Activated CD4-positive, alpha-beta T cell treated with anti-CD3 and anti-CD28 coated beads, Interleukin-2, Interleukin-4, amounts not matched to agents 100 ng/mL and 50 ng/mL, durations not matched to agents 16 hours and 8 hours (primary cell): ENCODE results near the gene SHROOM1.
"Not testable (repeated sequence)": the region's sequence is repeated elsewhere in the genome, so short reads cannot be mapped to it uniquely, and the experiment has no call there.

Experiments used
- DNase-seq: peaks from one replicate; pipeline ENCODE4 v3.0.0-alpha.2; 2020; ENCODE audit warnings: low spot score

Gene SHROOM1

DNA sequence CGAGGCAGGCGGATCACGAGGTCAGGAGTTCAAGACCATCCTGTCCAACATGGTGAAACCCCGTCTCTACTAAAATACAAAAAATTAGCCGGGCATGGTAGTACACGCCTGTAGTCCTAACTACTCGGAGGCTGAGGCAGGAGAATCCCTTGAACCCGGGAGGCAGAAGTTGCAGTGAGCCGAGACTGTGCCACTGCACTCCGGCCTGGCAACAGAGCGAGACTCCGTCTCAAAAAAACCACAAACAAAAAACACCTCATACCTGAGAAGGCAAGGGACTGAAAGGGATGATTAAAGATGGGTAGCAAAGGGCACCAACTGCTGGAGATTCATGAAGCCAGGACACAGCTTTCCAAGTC lies 23.7 kb downstream of the SHROOM1 start:
- not testable (repeated sequence) for DNase-seq

DNA sequence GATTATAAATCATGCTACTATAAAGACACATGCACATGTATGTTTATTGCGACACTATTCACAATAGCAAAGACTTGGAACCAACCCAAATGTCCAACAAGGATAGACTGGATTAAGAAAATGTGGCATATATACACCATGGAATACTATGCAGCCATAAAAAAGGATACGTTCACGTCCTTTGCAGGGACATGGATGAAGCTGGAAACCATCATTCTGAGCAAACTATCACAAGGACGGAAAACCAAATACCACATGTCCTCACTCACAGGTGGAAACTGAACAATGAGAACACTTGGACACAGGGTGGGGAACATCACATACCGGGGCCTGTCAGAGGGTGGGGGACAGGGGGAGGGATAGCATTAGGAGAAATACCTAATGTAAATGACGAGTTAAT lies 24.6 kb downstream of the SHROOM1 start:
- not testable (repeated sequence) for DNase-seq

DNA sequence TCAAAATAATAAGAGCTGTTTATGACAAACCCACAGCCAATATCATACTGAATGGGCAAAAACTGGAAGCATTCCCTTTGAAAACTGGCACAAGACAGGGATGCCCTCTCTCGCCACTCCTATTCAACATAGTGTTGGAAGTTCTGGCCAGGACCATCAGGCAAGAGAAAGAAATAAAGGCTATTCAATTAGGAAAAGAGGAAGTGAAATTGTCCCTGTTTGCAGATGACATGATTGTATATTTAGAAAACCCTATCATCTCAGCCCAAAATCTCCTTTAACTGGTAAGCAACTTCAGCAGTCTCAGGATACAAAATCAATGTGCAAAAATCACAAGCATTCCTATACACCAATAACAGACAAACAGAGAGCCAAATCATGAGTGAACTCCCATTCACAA lies 26.2 kb downstream of the SHROOM1 start:
- DNase-seq: not testable (repeated sequence)

DNA sequence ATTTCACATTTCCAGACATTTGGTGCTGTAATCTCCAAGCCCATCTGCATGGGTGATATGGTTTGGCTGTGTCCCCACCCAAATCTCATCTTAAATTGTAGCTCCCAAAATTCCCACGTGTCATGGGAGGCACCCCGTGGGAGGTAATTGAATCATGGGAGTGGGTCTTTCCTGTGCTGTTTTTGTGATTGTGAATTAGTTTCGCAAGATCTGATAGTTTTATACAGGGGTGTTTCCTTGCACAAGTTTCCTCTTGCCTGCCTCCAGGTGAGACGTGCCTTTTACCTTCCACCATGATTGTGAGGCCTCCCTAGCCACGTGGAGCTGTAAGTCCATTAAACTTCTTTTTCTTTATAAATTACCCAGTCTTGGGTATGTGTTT lies 27.8 kb downstream of the SHROOM1 start:
- not testable (repeated sequence) for DNase-seq

DNA sequence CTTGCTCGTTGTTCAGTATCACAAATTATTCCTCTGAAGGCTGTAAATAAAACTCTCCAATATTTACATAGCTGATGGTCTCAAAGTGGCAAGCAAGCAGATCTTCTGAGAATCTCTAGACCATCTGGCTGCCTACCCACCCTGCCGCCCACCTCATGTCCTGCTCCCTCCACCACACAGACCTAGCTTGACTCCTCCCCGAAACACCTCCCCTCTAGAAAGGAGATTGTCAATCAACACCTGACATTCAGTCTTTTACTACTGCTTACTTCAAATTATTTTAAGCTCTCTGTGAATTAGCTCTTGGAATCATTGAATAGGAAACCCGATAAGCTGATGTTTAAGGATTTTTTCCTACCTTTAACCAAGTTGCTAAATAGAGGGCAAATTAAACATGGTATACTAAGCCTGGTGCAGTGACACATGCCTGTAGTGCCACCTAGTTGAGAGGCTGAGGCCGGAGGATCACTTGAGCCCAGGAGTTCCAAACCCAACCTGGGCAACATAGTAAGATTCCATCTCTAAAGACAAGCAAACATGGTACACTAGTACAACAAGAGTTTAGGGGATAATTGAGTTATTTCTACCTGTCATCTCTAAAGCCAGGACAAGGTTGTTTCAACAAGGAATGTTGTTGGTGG lies 28.3 kb downstream of the SHROOM1 start:
- no peak for DNase-seq

DNA sequence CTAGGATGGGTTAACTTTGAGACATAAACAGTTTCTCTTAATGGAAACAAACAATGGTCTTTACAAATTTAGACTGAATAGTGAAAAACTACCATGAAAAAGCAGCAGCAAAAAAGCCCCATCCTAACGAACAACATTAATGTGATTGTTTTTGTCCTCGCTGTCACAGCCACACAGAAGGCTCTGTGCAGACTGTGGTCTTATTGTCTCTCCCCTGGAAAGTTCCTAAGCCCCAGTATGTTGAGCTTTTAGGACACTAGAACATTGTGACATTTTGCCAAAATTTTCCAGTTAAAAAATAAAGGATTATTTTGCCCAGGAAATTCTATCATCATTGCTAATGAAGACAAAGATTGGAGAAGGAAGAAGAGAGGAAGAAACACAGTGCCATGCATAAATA lies 29.9 kb downstream of the SHROOM1 start:
- no peak for DNase-seq

DNA sequence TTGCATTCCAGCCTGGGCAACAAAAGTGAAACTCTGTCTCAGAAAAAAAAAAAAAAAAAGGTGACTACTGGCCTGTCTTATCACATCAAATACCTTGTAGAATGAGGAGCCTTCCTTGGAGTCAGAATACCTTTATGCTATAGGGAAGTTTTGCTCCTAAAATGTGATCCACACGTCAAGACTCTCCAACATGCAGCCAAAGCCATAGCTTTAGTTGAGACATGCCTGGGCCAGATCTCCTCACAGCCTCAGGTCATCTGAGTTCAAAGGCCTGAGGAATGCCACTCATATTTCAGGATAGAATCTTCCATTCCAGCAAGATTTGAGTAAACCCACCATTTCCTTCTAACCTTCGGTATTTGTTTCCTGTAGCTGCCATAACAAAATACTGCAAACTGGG lies 31.1 kb downstream of the SHROOM1 start:
- DNase-seq: no peak

DNA sequence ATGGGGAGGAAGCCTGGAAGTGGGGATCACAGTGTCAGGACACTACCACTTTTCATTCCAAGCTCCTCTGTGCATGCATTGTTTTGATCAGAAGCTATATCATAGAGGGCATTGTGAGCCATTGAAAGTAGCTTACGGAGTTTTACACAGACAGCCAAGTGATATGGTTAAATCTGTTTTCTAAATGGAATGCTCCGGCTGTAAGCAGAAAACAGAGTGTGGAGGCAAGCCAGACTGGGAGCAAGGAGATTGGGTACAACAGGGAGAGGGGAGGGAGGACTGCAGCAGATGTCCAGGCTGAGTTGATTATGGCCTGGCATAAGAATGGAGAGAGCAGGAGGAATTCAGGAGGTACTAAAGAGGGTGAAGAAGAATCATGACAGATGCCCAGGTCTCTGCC lies 32.8 kb downstream of the SHROOM1 start:
- DNase-seq: no peak

DNA sequence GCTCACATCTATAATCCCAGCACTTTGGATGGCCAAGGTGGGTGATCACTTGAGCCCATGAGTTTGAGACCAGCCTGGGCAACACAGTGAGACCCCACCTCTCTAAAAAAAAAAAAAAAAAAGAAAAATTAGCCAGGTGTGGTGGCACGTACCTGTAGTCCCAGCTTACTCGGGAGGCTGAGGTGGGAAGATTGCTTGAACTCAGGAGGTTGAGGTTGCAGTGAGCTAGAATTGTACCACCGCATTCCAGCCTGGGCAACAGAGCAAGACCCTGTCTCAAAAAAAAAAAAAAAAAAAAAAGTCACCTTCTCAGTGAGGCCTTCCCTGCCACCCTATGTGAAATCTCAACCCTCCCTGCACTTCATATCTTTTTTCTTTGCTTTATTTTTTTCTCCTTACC lies 39.4 kb downstream of the SHROOM1 start:
- no peak for DNase-seq

DNA sequence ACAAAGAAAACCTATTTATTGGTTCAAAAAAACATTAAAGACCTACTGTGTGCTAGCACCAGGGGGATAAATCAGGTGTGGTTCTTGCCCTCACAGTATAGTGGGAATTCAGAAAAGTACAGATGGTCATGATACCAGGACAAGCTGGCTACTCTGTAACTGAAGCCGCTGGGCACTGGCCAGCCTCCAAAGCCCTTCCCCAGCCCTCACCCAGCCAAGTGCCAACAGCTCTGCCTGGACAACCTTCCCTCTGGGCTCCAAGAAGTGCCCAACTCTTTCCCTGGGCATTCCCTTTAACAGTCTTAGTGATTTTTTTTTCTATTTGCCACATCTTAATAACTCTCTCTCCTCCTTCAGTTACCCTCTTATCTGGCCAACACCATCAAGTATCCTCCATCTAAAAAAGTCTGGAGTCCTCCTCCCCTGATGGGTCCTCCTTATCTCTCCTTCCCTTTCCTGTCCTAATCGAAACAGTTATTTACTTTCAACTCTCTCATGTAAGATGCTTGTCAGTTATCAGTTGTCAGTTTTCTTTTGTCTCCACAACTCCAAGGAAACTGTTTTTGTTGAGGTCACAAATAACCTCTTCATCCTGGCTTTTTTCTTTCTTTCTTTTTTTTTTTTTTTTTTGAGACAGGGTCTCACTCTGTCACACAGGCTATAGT lies 40.1 kb downstream of the SHROOM1 start:
- DNase-seq: no peak

DNA sequence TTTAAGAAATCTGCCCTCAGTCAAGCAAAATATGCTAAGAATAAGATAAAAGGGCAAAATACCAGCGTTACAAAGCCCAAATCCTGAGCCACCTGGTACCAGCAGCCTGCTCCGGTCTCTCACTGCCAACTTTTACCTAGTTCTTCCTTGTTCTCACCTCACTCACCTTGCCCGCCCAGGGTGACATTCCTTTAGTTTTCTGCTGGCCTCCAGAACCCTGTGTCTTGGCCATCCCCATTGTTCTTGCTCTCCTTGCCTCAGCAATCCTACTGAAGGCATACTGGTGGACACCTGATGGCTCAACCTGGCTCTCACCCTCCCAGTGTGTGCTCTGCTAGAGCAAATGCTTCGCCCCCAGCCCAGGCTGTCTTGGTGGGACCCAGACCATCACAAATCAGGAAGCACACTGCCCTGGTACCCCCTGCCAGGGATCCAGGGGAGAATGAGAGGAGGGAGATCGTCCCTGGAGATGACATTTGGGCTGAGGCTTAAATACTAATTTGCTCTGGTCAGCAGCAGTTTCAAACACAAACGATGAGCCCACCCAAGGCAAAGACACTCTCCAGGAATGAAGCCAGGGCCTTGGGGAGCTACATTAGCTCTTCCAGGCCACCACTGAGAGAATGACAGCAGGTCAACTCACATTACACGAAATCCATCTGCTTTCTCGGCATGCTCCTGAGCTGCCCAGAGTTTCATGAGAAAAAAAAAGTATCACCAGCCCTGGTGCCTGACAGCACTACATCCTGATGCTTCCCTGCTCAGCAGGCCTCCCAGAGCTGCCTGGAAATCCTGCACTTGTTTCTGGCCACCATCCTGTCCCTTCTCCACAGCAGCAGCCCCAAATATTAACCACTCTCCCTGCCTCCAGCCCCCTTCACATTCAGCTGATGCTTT lies 41.2 kb downstream of the SHROOM1 start:
- no peak for DNase-seq

DNA sequence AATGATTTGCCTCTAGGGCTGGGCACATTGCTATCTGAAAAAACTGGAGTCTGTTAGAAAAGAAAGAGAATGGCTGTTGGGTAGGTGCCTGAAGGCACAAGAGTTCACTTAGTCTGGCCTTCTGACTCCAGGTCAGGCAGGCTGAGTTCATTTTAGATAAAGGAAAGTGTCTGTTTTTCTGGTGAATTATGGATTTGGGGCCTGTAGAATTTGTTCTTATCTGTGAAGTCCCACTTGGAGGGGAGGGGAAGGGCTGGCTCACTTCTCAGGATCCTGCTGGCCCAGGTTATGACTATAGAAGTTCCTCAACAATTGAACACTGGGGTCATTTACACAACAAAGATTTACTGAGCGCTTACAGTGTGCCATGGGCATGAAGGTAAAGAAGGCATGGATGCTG lies 41.9 kb downstream of the SHROOM1 start:
- DNase-seq: no peak

DNA sequence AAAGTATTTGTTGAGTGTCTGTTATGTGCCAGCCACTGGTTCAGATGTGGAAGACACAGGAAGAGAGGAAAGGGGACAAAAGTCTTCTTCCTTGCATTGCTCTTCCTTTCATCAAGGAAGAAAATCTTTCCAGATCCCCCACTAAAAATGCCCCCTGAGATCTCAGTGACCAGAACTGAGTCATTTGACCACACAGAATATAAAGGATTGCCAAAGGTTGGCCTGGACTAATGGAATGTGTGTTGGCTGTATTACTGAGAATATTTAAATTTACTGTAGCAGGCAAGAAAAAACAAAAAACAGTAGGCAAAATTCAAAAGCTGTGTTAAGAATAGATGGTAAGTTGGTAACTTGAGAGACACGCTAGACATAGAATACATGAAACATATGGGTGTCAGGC lies 43.4 kb downstream of the SHROOM1 start:
- no peak for DNase-seq

DNA sequence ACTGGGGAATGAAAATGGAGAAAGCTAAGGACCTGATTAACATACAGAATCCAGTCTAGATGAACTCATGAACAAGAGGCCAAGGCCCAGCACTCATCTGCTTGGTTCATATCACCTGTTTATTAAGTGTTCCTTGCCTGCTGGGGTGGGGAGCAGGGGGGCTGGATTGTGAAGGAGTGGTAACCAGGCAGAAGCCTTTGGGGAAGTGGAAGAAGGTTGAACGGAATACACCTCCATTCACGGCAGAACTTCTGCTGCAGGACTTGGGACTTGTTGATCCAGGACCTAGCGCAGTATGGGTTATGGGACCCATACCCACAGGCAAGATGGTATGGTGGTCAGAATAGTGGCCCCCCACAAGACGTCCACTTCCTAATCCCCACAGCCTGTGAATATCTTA lies 44.6 kb downstream of the SHROOM1 start:
- DNase-seq: no peak

DNA sequence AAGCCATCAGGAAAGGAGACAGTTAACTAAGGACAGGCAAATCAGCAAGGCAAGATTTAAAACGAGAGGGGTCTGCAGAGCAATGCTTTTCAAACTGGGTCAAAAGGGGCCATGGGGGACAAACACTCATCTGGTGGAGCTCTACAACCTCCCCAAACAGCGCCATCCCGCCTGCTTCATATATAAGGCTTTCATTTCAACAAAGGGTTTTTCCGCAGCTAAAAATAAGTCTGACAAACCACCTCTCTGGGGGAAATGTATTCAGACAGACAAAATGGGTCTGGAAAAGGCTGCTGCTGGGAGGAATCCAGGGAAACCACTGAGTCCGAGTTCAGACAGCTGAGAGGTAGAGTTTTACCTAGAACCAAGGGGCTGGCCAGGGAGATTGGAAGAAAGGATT lies 45.1 kb downstream of the SHROOM1 start:
- DNase-seq: no peak

DNA sequence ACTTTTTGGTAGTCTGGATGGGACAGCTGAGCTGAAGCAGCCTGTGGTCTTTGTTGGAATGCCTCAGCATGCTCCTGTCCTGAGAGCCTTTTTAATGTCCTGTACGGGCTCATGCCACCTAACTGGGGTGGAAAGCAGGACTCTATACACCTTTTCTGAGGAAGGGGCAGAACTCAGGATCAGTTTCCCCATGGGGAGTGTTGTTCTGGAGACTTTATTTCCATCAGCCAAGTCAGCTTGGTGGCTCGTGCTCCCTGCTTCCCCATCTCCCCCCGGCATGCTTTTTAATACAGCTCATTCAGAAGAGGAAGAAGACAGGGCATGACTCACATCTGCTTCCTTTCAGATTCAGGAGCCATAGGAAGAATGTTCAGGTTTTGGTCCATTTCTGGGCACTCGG lies 48.3 kb downstream of the SHROOM1 start:
- no peak for DNase-seq

DNA sequence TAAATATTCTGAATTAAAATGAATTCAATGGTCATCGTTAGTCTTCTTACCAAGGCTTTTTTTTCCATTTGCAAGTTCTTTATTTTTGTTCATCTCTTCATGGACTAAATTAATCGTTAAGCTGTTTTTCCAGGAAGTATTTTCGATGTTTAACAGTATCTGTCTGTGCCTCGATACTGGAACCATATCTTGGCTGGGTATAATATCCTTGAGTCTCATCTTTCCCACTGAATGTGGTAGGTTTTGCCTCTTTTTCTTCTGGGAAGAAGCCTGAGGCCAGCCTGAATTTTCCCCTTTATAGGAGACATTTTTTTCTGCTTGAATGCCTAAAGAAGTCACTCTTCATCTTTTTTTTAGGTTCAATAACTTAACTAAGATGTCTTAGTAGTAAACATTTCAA lies 49.4 kb downstream of the SHROOM1 start:
- no peak for DNase-seq

DNA sequence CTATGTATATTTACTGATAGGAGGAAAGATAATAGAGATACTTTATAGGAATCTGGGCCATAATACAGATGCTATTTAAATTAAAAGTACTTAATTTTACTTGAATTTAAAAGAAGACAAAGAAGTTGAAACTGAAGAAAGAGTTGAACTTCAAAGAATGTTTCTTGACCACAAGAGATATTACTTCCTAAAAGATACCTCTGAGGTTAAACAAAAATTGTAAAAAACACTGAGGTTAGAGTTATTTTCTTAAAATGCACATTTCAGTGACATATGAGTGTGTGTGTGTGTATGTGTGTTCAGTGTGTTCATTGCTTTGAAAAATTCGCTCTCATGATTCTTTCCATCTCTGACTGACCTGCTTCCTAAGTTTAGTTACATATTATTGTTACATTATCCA lies 49.9 kb downstream of the SHROOM1 start:
- DNase-seq: no peak

DNA sequence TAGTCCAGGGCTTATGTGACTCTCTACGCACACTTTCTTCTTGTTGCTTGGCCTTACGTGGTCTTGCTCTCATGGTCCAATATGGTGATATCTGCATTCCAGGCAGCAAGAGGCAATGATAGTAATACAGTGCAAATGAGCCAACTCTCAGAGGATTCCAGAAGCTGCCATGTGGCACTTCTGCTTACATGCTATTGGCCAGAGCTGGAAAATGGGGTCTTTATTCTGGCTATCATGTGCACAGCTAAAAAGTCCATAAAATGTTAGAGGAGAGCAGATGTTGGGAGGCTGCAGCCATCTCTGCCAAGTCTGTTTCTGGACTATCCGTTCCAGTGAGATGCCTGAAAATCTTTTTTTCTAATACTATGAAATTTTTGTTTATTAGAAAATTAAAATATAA lies 50.5 kb downstream of the SHROOM1 start:
- DNase-seq: no peak

DNA sequence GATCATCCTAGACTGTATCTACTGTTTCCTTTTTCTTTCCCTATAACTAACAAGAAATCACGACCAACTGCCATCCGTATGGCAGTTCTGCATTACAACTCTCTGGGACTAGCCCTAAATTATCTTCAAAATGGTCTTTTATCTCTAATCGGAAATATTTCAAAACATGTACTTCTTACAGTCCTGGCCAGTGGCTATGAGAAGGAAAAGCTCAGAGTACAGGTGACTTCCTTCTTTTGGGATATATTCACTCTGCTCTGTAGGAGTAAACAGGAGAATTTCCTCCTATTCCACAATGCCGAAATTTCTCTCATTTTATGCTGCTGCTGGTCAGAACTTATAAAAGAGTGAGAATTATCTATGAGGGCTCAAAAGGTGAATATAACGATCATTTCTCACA lies 51.6 kb downstream of the SHROOM1 start:
- no peak for DNase-seq

DNA sequence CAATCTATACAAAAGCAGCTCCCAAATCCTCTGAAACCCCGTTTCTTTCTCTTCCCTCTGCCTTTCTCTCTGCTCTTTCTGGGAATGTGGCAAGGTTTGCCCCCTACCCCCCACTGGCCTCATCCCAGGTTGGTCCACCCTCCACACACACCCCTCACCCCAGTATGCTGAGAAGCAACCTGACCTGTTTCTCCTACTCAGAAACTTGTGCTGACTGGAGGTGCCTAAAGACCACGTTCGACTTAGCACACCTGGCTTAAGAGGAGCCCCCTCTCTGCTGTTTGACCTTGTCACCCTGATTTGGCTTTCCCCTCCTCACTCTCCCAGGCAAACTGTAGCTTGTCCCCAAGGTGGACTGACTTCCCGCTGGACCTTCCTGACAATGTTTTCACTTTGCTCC lies 52.3 kb downstream of the SHROOM1 start:
- DNase-seq: no peak

DNA sequence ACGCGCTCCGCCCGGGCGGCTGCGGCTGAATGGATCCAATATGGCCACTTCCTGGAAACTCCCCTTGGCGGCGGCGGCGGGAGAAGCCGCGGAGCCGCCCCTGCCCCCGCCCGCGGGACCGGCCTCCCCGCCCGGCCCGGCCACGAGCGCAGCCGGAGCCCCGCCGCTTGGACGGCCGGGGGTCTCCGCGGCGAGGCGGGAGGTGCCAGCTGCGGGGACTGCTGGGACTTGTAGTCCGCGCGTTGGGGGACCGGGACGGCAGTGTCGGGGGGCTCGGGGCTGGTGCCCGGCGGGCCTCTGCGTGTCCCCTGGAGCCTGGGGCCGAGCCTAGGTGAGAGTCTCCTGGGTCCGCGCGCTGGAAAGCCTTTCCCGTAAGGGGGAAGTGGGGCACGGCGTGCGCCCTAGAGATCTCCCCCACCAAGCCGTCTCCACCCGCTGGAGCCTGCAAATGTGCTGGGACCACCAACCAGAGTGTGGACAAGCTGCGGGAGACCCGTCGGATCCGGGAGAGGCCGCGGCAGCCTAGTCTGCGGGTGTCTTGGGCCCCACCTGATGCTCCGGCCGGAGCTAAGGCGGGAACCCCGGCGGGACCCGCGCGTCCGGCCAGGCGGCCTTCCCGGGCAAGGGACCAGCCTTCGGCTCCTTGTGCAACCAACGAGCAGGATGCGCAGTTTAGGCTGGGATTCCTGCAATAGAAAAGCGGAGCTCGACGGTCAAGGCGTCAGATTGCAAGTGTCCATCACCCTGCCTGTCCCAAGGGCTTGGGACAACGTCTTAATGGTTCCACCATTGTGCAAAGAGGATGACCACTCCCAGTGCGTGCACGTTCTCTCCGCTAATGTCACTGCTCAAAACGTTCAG lies 53.0 kb downstream of the SHROOM1 start, which contains the start of gene SEPTIN8:
Gene SEPTIN8, minus strand, starts transcription at position 31 of the 861 bp plus-strand sequence. CDS start 102 bp downstream, outside the sequence.
- peak; percentile 22 for DNase-seq
